HEK293 (cell line): ENCODE measurements around the gene RTRAF.

Experiments used
- CTCF ChIA-PET: fragments of 350-600 bp; formaldehyde crosslinking; extraction: SDS; loops from one replicate; lab custom pipeline; 2021; ENCODE audit warnings: antibody characterized with exemption; lab: Yijun Ruan, JAX
- POLR2A ChIA-PET: fragments of 300-600 bp; formaldehyde crosslinking; extraction: SDS; loops from one replicate; lab custom pipeline; 2020; ENCODE audit warnings: antibody characterized with exemption, inconsistent platforms; lab: Yijun Ruan, JAX
- H3K27ac ChIP-seq: fragments of 200-500 bp; sonication (Bioruptor generic); 2 replicates; pipeline ENCODE4 v1.5.1; 2014; ENCODE audit warnings: low read depth, low read length, control low read depth, inconsistent platforms; ENCODE audit errors: extremely low read depth
- H3K36me3 ChIP-seq, 2 experiments: fragments of 200-500 bp in 1 of 2; sonication (Bioruptor generic) in 1 of 2; 1 replicate in 1 of 2; 2 replicates in 1 of 2; pipeline ENCODE4 v1.5.1; 2014 to 2017; ENCODE audit warnings: inconsistent platforms in 2 of 2, low read length in 2 of 2; ENCODE audit not compliant: control insufficient read depth in 2 of 2, insufficient read depth in 1 of 2
- H3K4me1 ChIP-seq: fragments of 200-500 bp; sonication (Bioruptor generic); 2 replicates; pipeline ENCODE4 v1.5.1; 2014; ENCODE audit warnings: mild to moderate bottlenecking, low read length, inconsistent platforms; ENCODE audit not compliant: control insufficient read depth, insufficient read depth
- H3K4me3 ChIP-seq: 2 replicates; pipeline ENCODE4 v1.5.1; 2011; ENCODE audit warnings: low read depth, mild to moderate bottlenecking, control low read depth, low read length, moderate library complexity
- H3K9me3 ChIP-seq: fragments of 200-500 bp; sonication (Bioruptor generic); 2 replicates; pipeline ENCODE4 v1.5.1; 2014; ENCODE audit warnings: low read depth, low read length, inconsistent platforms; ENCODE audit not compliant: control insufficient read depth, insufficient read depth
- FEZF1 ChIP-seq: fragments of 450-650 bp; formaldehyde crosslinking; IDR thresholded peaks from 2 replicates; pipeline ENCODE4 v1.5.1; 2016; ENCODE audit warnings: missing biosample characterization, missing genetic modification characterization
- IKZF3 ChIP-seq: fragments of 450-650 bp; IDR thresholded peaks from 2 replicates; pipeline ENCODE4 v1.5.0; 2018; ENCODE audit warnings: missing biosample characterization, mild to moderate bottlenecking, missing genetic modification characterization, moderate library complexity
- MZF1 ChIP-seq: fragments of 450-650 bp; formaldehyde crosslinking; IDR thresholded peaks from 2 replicates; pipeline ENCODE4 v1.5.1; 2017; ENCODE audit warnings: missing biosample characterization, missing genetic modification characterization, borderline replicate concordance
- ZFHX2 ChIP-seq: fragments of 450-650 bp; formaldehyde crosslinking; conservative IDR thresholded peaks from 2 replicates; pipeline ENCODE4 v1.5.1; 2016; ENCODE audit warnings: missing biosample characterization, missing genetic modification characterization
- ZFP37 ChIP-seq: fragments of 450-650 bp; formaldehyde crosslinking; IDR thresholded peaks from 2 replicates; pipeline ENCODE4 v1.5.1; 2016; ENCODE audit warnings: missing biosample characterization, missing genetic modification characterization
- ZNF132 ChIP-seq: fragments of 450-650 bp; formaldehyde crosslinking; IDR thresholded peaks from 2 replicates; pipeline ENCODE4 v1.5.1; 2017; ENCODE audit warnings: missing biosample characterization, missing genetic modification characterization, borderline replicate concordance
- ZNF146 ChIP-seq: fragments of 450-650 bp; formaldehyde crosslinking; IDR thresholded peaks from 2 replicates; pipeline ENCODE4 v1.5.1; 2016; ENCODE audit warnings: missing biosample characterization, missing genetic modification characterization
- ZNF175 ChIP-seq: fragments of 450-650 bp; formaldehyde crosslinking; IDR thresholded peaks from 2 replicates; pipeline ENCODE4 v1.5.1; 2016; ENCODE audit warnings: missing biosample characterization, missing genetic modification characterization
- ZNF354C ChIP-seq: fragments of 450-650 bp; formaldehyde crosslinking; IDR thresholded peaks from 2 replicates; pipeline ENCODE4 v1.5.1; 2016; ENCODE audit warnings: missing biosample characterization, missing genetic modification characterization, low read depth, borderline replicate concordance
- ZNF366 ChIP-seq: fragments of 450-650 bp; formaldehyde crosslinking; conservative IDR thresholded peaks from 2 replicates; pipeline ENCODE4 v1.5.1; 2016; ENCODE audit warnings: missing biosample characterization, missing genetic modification characterization
- ZNF473 ChIP-seq: fragments of 450-650 bp; formaldehyde crosslinking; IDR thresholded peaks from 2 replicates; pipeline ENCODE4 v1.5.1; 2017; ENCODE audit warnings: missing biosample characterization, missing genetic modification characterization
- ZNF561 ChIP-seq: fragments of 450-650 bp; IDR thresholded peaks from 2 replicates; pipeline ENCODE4 v1.5.1; 2018; ENCODE audit warnings: missing biosample characterization, missing genetic modification characterization, borderline replicate concordance
- ZSCAN23 ChIP-seq: fragments of 450-650 bp; formaldehyde crosslinking; IDR thresholded peaks from 2 replicates; pipeline ENCODE4 v1.5.1; 2016; ENCODE audit warnings: missing biosample characterization, missing genetic modification characterization
- TF ChIP-seq, protein P1 (sequence below): fragments of 450-650 bp; formaldehyde crosslinking; IDR thresholded peaks from 2 replicates; pipeline ENCODE4 v1.5.1; 2016; ENCODE audit warnings: missing biosample characterization, missing genetic modification characterization, borderline replicate concordance
- TF ChIP-seq, protein P2 (sequence below): fragments of 450-650 bp; formaldehyde crosslinking; IDR thresholded peaks from 2 replicates; pipeline ENCODE4 v1.5.1; 2016; ENCODE audit warnings: missing biosample characterization, missing genetic modification characterization
- TF ChIP-seq, protein P3 (sequence below): fragments of 450-650 bp; formaldehyde crosslinking; IDR thresholded peaks from 2 replicates; pipeline ENCODE4 v1.5.1; 2017; ENCODE audit warnings: missing biosample characterization, missing genetic modification characterization
- TF ChIP-seq, protein P4 (sequence below): fragments of 450-650 bp; formaldehyde crosslinking; IDR thresholded peaks from 2 replicates; pipeline ENCODE4 v1.5.1; 2016; ENCODE audit warnings: missing biosample characterization, missing genetic modification characterization

Gene RTRAF

DNA sequence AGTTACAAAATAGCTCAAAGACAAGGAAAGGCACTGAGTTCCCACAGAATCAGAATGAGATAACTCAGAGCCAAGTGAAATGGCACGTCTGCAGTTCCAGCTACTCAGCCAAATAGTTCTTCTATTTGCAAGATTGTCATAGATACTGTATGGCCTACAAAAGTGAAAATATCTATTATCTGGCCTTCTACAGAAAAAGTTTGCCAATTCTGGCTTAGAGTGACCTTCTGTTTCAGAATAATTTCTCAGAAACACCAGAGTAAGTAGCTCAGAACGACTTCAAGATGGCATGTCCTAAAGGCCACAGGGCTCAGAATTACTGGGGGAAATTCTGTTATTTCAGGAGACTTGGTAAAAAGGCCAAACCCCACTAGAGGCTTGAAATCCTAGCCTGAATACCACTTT is 10.7 kb upstream of the RTRAF start:
- H3K36me3 ChIP-seq = no peaks in the 10 kb centered on the region
- H3K4me1 ChIP-seq = no peaks in the 10 kb centered on the region
- no peak for TF ChIP-seq ZSCAN23
- TF ChIP-seq ZFP37 (tag by site-specific recombination) = no peak
- TF ChIP-seq, protein P1, sequence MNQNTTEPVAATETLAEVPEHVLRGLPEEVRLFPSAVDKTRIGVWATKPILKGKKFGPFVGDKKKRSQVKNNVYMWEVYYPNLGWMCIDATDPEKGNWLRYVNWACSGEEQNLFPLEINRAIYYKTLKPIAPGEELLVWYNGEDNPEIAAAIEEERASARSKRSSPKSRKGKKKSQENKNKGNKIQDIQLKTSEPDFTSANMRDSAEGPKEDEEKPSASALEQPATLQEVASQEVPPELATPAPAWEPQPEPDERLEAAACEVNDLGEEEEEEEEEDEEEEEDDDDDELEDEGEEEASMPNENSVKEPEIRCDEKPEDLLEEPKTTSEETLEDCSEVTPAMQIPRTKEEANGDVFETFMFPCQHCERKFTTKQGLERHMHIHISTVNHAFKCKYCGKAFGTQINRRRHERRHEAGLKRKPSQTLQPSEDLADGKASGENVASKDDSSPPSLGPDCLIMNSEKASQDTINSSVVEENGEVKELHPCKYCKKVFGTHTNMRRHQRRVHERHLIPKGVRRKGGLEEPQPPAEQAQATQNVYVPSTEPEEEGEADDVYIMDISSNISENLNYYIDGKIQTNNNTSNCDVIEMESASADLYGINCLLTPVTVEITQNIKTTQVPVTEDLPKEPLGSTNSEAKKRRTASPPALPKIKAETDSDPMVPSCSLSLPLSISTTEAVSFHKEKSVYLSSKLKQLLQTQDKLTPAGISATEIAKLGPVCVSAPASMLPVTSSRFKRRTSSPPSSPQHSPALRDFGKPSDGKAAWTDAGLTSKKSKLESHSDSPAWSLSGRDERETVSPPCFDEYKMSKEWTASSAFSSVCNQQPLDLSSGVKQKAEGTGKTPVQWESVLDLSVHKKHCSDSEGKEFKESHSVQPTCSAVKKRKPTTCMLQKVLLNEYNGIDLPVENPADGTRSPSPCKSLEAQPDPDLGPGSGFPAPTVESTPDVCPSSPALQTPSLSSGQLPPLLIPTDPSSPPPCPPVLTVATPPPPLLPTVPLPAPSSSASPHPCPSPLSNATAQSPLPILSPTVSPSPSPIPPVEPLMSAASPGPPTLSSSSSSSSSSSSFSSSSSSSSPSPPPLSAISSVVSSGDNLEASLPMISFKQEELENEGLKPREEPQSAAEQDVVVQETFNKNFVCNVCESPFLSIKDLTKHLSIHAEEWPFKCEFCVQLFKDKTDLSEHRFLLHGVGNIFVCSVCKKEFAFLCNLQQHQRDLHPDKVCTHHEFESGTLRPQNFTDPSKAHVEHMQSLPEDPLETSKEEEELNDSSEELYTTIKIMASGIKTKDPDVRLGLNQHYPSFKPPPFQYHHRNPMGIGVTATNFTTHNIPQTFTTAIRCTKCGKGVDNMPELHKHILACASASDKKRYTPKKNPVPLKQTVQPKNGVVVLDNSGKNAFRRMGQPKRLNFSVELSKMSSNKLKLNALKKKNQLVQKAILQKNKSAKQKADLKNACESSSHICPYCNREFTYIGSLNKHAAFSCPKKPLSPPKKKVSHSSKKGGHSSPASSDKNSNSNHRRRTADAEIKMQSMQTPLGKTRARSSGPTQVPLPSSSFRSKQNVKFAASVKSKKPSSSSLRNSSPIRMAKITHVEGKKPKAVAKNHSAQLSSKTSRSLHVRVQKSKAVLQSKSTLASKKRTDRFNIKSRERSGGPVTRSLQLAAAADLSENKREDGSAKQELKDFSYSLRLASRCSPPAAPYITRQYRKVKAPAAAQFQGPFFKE (tag by site-specific recombination) = no peak
- TF ChIP-seq, protein P2, sequence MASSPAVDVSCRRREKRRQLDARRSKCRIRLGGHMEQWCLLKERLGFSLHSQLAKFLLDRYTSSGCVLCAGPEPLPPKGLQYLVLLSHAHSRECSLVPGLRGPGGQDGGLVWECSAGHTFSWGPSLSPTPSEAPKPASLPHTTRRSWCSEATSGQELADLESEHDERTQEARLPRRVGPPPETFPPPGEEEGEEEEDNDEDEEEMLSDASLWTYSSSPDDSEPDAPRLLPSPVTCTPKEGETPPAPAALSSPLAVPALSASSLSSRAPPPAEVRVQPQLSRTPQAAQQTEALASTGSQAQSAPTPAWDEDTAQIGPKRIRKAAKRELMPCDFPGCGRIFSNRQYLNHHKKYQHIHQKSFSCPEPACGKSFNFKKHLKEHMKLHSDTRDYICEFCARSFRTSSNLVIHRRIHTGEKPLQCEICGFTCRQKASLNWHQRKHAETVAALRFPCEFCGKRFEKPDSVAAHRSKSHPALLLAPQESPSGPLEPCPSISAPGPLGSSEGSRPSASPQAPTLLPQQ (tag by site-specific recombination) = no peak
- no peak for TF ChIP-seq ZNF561 (tag by site-specific recombination)
- no peak for TF ChIP-seq ZNF146 (tag by site-specific recombination)
- no peak for TF ChIP-seq MZF1 (tag by site-specific recombination)
- no peak for TF ChIP-seq FEZF1
- TF ChIP-seq ZNF175 (tag by site-specific recombination) = no peak
- TF ChIP-seq IKZF3 (tag by site-specific recombination) = no peak
- no peak for TF ChIP-seq ZNF366 (tag by site-specific recombination)
- TF ChIP-seq, protein P3, sequence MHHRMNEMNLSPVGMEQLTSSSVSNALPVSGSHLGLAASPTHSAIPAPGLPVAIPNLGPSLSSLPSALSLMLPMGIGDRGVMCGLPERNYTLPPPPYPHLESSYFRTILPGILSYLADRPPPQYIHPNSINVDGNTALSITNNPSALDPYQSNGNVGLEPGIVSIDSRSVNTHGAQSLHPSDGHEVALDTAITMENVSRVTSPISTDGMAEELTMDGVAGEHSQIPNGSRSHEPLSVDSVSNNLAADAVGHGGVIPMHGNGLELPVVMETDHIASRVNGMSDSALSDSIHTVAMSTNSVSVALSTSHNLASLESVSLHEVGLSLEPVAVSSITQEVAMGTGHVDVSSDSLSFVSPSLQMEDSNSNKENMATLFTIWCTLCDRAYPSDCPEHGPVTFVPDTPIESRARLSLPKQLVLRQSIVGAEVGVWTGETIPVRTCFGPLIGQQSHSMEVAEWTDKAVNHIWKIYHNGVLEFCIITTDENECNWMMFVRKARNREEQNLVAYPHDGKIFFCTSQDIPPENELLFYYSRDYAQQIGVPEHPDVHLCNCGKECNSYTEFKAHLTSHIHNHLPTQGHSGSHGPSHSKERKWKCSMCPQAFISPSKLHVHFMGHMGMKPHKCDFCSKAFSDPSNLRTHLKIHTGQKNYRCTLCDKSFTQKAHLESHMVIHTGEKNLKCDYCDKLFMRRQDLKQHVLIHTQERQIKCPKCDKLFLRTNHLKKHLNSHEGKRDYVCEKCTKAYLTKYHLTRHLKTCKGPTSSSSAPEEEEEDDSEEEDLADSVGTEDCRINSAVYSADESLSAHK (tag by site-specific recombination) = no peak
- TF ChIP-seq ZNF132 (tag by site-specific recombination) = no peak
- TF ChIP-seq ZNF354C = no peak
- TF ChIP-seq ZNF473 = no peak
- TF ChIP-seq, protein P4, sequence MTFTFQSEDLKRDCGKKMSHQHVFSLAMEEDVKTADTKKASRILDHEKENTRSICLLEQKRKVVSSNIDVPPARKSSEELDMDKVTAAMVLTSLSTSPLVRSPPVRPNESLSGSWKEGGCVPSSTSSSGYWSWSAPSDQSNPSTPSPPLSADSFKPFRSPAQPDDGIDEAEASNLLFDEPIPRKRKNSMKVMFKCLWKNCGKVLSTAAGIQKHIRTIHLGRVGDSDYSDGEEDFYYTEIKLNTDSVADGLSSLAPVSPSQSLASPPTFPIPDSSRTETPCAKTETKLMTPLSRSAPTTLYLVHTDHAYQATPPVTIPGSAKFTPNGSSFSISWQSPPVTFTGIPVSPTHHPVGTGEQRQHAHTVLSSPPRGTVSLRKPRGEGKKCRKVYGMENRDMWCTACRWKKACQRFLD (tag by site-specific recombination) = no peak
- TF ChIP-seq ZFHX2 (tag by site-specific recombination) = no peak
- TF ChIP-seq, all 188 proteins: peak for 0
- CTCF ChIA-PET = interaction anchor here (0.6 to 3.4 kb wide), 34 partner anchors 8 to 1650 kb away, joined by 3 to 20 read pairs (median 4); partner anchors contain the start of genes GNG2 and NID2
- POLR2A ChIA-PET = no interaction called here
- no peak overlapping the region for H3K27ac ChIP-seq
- no peaks in the 10 kb centered on the region for H3K9me3 ChIP-seq
- no peak overlapping the region for H3K4me3 ChIP-seq
